ENCODE measurements around the gene RYR2.
A peak's percentile ranks its signal among the peaks of the same experiment; 100 is the strongest.

RYR2 gene

DNA sequence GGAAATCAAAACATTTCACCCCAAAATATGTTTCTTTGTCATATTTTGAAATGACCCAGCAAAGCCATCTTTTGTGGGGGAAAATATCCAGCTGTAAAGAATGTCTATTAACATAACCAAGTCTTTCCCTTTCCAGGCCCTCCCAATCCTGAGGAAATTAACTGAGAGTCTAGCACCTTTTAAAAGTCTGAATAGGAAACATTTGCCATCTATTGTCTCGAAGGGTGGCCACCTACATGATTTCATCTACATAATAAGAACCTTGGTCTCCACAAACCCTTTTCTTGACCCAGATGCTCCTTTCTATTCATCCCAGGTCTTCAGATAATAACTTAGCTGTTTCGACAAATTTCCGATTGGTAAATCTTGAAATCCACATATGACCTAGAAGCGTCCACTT lies 32.4 kb upstream of the RYR2 start:
- H3K9ac ChIP-seq (ENCODE audit: low read length in 2 of 2) = no peak overlapping the region
- H3K36me3 ChIP-seq (ENCODE audit: control insufficient read depth in 2 of 2, insufficient read depth in 2 of 2, low read length in 2 of 2) = no peaks in the 10 kb centered on the region
- peaks cover 25% of the 10 kb centered on the region for H3K4me1 ChIP-seq (ENCODE audit: control insufficient read depth, insufficient read depth, low read length)
- H3K4me3 ChIP-seq (ENCODE audit: low read length in 2 of 2) = no peak overlapping the region
- no peaks in the 10 kb centered on the region for H3K27me3 ChIP-seq (ENCODE audit: control insufficient read depth in 1 of 2, insufficient read depth in 2 of 2, low read length in 2 of 2)
- H3K9me3 ChIP-seq (ENCODE audit: control insufficient read depth in 2 of 2, low read length in 2 of 2) = no peaks in the 10 kb centered on the region
- no peak overlapping the region for H3K27ac ChIP-seq (ENCODE audit: low read length)

DNA sequence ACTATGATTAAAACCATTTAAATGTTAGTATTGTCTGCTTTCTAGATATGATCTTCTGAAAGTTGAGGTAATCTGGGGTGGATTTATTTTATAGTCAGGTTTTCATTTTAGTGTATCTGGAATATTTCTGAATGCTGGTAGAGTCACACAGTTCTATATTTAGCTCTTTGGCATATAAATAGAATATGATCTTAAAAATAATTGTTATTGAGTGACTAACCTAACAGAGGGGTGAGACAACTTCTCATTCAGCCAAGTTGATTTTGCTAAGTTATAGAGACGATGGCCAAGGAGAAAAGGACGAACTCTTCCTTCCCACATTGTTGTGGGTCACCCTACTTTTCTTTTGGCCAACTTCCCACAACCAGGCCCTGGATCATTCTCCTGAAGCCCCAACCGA lies 30.6 kb upstream of the RYR2 start:
- Histone ChIP-seq H3K27me3 (ENCODE audit: control insufficient read depth in 1 of 2, insufficient read depth in 2 of 2, low read length in 2 of 2) (no peaks in the 10 kb centered on the region), H3K27ac (ENCODE audit: low read length) (peak overlapping the region; percentile 91), H3K4me3 (ENCODE audit: low read length in 2 of 2) (no peak overlapping the region), H3K36me3 (ENCODE audit: control insufficient read depth in 2 of 2, insufficient read depth in 2 of 2, low read length in 2 of 2) (no peaks in the 10 kb centered on the region), H3K9ac (ENCODE audit: low read length in 2 of 2) (no peak overlapping the region), H3K9me3 (ENCODE audit: control insufficient read depth in 2 of 2, low read length in 2 of 2) (no peaks in the 10 kb centered on the region), H3K4me1 (ENCODE audit: control insufficient read depth, insufficient read depth, low read length) (peaks cover 25% of the 10 kb centered on the region)

DNA sequence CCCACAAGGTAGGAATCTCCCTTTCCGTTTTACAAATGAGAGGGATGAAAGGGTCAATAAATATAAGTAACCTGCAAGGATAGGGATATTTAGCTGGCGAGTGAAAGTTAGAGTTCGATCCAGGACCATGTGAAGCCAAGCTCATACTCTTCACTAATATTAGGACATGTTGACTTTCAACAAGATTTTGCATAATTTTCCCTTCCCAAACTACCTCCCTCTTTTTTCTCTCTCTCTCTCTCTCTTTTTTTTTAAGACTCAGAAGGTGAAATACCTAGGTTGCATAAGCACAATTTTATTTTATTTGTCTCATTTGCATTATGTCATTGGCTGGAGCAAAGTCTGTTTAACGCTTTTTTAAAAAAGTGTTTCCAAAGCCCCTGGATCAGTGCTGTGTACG lies 29.6 kb upstream of the RYR2 start:
- no peaks in the 10 kb centered on the region for H3K27me3 ChIP-seq (ENCODE audit: control insufficient read depth in 1 of 2, insufficient read depth in 2 of 2, low read length in 2 of 2)
- H3K4me1 ChIP-seq (ENCODE audit: control insufficient read depth, insufficient read depth, low read length) = peaks cover 25% of the 10 kb centered on the region
- no peaks in the 10 kb centered on the region for H3K36me3 ChIP-seq (ENCODE audit: control insufficient read depth in 2 of 2, insufficient read depth in 2 of 2, low read length in 2 of 2)
- peak overlapping the region in 1 of 2 donors; percentile 21 for H3K9ac ChIP-seq (ENCODE audit: low read length in 2 of 2)
- peak overlapping the region in 1 of 2 donors; percentile 22 for H3K4me3 ChIP-seq (ENCODE audit: low read length in 2 of 2)
- H3K9me3 ChIP-seq (ENCODE audit: control insufficient read depth in 2 of 2, low read length in 2 of 2) = no peaks in the 10 kb centered on the region
- peak overlapping the region; percentile 91 for H3K27ac ChIP-seq (ENCODE audit: low read length)

DNA sequence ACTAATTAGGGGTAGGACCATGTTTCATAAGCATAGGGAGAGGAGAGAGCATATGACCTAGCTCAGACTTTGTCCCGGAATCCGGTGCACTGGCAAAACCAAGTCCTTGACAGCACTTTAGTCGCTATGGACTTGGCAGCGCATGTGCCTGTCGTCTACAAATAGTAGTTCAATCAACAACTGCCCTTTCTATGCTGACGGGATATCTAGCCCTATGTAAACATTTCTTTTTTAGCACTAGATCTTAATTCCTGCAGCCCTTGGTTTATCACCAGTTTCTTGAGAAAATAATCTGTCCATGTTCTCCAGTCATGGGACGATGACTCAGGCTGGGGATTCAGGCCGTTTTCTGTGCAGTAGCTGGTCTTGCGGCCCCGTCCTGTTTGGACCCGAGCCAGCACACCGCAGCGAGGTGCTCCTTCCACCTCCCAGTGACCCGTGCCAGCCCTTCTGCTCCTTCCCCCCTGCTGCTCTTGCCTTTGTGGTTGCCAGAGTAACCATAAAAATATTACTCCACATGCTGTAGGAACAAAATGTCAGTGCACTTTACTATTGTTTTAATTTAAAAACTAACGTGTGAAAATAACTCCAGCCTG lies 29.1 kb upstream of the RYR2 start:
- peak overlapping the region; percentile 91 for H3K27ac ChIP-seq (ENCODE audit: low read length)
- peak overlapping the region; percentile 35 to 60 for H3K4me3 ChIP-seq (ENCODE audit: low read length in 2 of 2)

DNA sequence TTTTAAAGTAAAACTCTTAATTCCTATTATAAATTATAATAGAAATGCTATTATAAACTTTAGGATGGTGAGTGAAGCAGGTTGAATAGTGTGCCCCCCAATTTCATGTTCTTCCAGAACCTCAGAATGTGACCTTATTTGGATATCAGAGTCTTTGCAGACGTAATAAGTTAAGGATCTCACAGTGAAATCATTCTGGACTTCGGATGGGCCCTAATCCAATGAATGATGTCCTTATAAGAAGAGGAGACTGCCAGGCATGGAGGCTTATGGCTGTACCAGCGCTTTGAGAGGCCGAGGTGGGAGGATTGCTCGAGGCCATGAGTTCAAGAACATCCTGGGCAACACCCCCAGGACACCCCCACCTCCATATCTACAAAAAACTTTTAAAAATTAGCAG lies 28.4 kb upstream of the RYR2 start:
- H3K9me3 ChIP-seq (ENCODE audit: control insufficient read depth in 2 of 2, low read length in 2 of 2) = no peaks in the 10 kb centered on the region
- peak overlapping the region; percentile 91 for H3K27ac ChIP-seq (ENCODE audit: low read length)
- H3K4me3 ChIP-seq (ENCODE audit: low read length in 2 of 2) = peak overlapping the region in 1 of 2 donors; percentile 60

More for the DNA sequence above, 29.1 kb upstream of the RYR2 start:
- H3K9me3 ChIP-seq (ENCODE audit: control insufficient read depth in 2 of 2, low read length in 2 of 2) = no peaks in the 10 kb centered on the region
- H3K9ac ChIP-seq (ENCODE audit: low read length in 2 of 2) = peak overlapping the region; percentile 56 to 66
- H3K27me3 ChIP-seq (ENCODE audit: control insufficient read depth in 1 of 2, insufficient read depth in 2 of 2, low read length in 2 of 2) = no peaks in the 10 kb centered on the region
- no peaks in the 10 kb centered on the region for H3K36me3 ChIP-seq (ENCODE audit: control insufficient read depth in 2 of 2, insufficient read depth in 2 of 2, low read length in 2 of 2)
- peaks cover 25% of the 10 kb centered on the region for H3K4me1 ChIP-seq (ENCODE audit: control insufficient read depth, insufficient read depth, low read length)

DNA sequence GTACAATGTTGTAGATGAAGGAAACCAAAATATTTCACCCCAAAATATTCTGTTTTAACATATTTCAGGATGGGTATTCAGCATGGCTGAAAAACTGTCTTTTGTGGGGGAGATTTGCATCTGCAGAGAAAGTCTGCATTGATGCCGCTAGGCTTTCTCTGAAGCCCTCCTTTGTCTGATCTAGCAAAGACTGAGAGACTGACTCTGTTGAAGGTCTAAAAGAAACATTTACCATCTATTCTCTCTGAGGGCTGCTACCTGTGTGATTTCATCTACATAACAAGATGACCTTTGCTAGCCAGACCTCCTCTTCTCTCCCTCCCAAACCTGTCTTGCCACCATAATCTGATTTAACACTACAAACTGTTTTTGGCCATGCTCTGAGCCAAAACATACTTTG lies 25.4 kb upstream of the RYR2 start:
- H3K9me3 ChIP-seq (ENCODE audit: control insufficient read depth in 2 of 2, low read length in 2 of 2) = no peaks in the 10 kb centered on the region
- peaks cover 19% of the 10 kb centered on the region for H3K4me1 ChIP-seq (ENCODE audit: control insufficient read depth, insufficient read depth, low read length)
- H3K4me3 ChIP-seq (ENCODE audit: low read length in 2 of 2) = no peak overlapping the region
- no peaks in the 10 kb centered on the region for H3K36me3 ChIP-seq (ENCODE audit: control insufficient read depth in 2 of 2, insufficient read depth in 2 of 2, low read length in 2 of 2)
- no peaks in the 10 kb centered on the region for H3K27me3 ChIP-seq (ENCODE audit: control insufficient read depth in 1 of 2, insufficient read depth in 2 of 2, low read length in 2 of 2)
- H3K9ac ChIP-seq (ENCODE audit: low read length in 2 of 2) = no peak overlapping the region
- H3K27ac ChIP-seq (ENCODE audit: low read length) = no peak overlapping the region

More for the DNA sequence above, 28.4 kb upstream of the RYR2 start:
- no peak overlapping the region for H3K9ac ChIP-seq (ENCODE audit: low read length in 2 of 2)
- H3K4me1 ChIP-seq (ENCODE audit: control insufficient read depth, insufficient read depth, low read length) = peaks cover 25% of the 10 kb centered on the region
- H3K27me3 ChIP-seq (ENCODE audit: control insufficient read depth in 1 of 2, insufficient read depth in 2 of 2, low read length in 2 of 2) = no peaks in the 10 kb centered on the region
- H3K36me3 ChIP-seq (ENCODE audit: control insufficient read depth in 2 of 2, insufficient read depth in 2 of 2, low read length in 2 of 2) = no peaks in the 10 kb centered on the region

DNA sequence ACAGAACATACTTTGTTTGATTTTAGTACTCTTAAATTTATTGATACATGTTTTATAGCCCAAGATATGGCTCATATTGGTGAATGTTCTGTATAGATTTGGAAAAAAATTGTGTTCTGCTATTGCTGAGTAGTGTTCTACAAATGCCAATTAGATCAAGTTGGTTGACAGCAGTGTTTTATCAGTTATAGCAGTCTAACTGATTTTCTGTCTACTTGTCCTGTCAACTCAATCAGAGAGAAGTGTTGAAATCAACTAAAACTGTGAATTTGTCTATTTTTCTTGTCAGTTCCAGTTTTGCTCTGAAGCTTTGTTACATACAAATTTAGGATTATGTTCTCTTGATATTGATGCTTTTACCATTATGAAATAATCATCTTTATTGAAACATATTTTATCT lies 23.1 kb upstream of the RYR2 start:
- H3K27ac ChIP-seq (ENCODE audit: low read length) = no peak overlapping the region
- no peak overlapping the region for H3K4me3 ChIP-seq (ENCODE audit: low read length in 2 of 2)

DNA sequence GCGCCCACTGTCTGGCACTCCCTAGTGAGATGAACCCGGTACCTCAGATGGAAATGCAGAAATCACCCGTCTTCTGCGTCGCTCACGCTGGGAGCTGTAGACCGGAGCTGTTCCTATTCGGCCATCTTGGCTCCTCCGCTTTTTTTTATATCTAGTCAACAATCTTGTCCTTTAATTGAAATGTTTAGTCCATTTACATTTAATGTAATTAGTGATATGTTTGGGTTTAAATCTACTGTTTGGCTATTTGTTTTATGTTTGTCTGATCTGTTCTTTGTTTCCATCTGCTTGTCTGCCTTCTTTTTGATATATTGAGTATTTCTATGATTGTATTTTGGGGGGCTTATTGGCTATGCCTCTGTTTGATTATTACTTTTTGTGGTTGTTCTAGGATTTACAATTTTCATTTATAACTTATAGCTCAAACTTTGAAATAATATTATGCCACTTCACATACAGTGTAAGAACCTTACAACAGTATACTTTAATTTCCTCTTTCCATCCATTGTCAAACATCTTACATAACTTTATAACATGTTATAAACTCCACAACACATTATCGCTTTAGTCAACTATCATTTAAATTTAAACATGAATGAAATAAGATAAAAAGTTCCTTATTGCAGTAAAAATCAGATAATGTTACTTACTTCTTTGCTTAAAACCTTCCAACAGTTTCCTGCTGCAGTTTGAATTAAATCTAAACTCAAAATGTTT lies 16.5 kb upstream of the RYR2 start:
- Histone ChIP-seq H3K9me3 (ENCODE audit: control insufficient read depth in 2 of 2, low read length in 2 of 2) (no peaks in the 10 kb centered on the region), H3K9ac (ENCODE audit: low read length in 2 of 2) (no peak overlapping the region), H3K4me3 (ENCODE audit: low read length in 2 of 2) (no peak overlapping the region), H3K27me3 (ENCODE audit: control insufficient read depth in 1 of 2, insufficient read depth in 2 of 2, low read length in 2 of 2) (no peaks in the 10 kb centered on the region), H3K27ac (ENCODE audit: low read length) (no peak overlapping the region), H3K4me1 (ENCODE audit: control insufficient read depth, insufficient read depth, low read length) (no peaks in the 10 kb centered on the region), H3K36me3 (ENCODE audit: control insufficient read depth in 2 of 2, insufficient read depth in 2 of 2, low read length in 2 of 2) (no peaks in the 10 kb centered on the region)

More for the DNA sequence above, 23.1 kb upstream of the RYR2 start:
- no peak overlapping the region for H3K9ac ChIP-seq (ENCODE audit: low read length in 2 of 2)
- no peaks in the 10 kb centered on the region for H3K9me3 ChIP-seq (ENCODE audit: control insufficient read depth in 2 of 2, low read length in 2 of 2)
- peaks cover under 1% of the 10 kb centered on the region for H3K4me1 ChIP-seq (ENCODE audit: control insufficient read depth, insufficient read depth, low read length)
- no peaks in the 10 kb centered on the region for H3K27me3 ChIP-seq (ENCODE audit: control insufficient read depth in 1 of 2, insufficient read depth in 2 of 2, low read length in 2 of 2)
- H3K36me3 ChIP-seq (ENCODE audit: control insufficient read depth in 2 of 2, insufficient read depth in 2 of 2, low read length in 2 of 2) = no peaks in the 10 kb centered on the region

DNA sequence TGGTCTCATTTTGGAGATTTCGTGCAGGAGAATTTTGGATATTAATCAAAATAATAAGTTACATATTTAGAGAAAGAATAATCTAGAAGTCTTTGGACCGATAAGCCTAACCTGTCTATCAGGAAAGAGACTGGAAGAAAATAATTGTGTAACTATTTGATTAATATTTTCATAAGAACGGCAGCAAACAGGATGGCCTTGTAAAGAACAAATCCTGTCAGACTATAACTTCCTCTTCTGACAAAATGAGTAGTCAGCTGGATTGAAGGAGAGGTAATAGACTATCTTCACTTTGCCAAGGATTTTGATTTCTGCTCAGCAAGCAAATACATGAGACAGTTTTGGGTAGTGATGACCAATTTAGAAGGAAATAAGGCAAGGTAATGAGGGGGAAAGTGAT lies 12.7 kb upstream of the RYR2 start:
- no peaks in the 10 kb centered on the region for H3K9me3 ChIP-seq (ENCODE audit: control insufficient read depth in 2 of 2, low read length in 2 of 2)
- no peak overlapping the region for H3K27ac ChIP-seq (ENCODE audit: low read length)
- H3K4me3 ChIP-seq (ENCODE audit: low read length in 2 of 2) = no peak overlapping the region
- H3K4me1 ChIP-seq (ENCODE audit: control insufficient read depth, insufficient read depth, low read length) = no peaks in the 10 kb centered on the region
- no peaks in the 10 kb centered on the region for H3K36me3 ChIP-seq (ENCODE audit: control insufficient read depth in 2 of 2, insufficient read depth in 2 of 2, low read length in 2 of 2)
- no peaks in the 10 kb centered on the region for H3K27me3 ChIP-seq (ENCODE audit: control insufficient read depth in 1 of 2, insufficient read depth in 2 of 2, low read length in 2 of 2)
- no peak overlapping the region for H3K9ac ChIP-seq (ENCODE audit: low read length in 2 of 2)

DNA sequence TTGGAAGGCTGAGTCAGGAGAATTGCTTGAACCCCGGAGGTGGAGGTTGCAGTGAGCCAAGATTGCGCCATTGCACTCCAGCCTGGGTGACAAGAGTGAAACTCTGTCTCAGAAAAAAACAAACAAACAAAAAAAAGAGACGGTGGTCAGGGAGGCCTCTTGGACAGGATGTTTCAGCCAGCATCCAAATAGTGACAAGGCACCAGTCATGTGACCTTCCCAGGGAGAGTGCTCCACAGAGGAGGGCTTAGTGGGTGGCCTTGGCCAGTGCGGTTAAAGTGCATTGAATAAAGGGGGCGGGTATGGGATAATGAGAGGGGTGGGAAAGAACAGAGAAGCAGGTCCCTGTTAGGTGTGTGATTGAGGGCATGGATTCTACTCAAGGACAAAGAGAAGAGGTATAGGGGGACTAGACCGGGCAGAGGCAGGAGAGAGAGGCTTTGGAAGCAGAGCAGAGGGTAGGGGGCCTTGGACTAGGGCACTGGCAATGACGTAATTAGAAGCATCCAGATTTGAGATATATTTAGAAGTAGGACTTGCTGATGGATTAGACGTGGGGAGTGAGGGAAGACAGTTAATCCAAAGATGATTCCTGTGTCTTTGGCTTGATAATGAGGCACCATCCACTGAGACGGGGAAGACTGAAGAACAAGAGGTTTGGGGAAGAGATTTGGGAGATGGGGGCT lies 12.0 kb upstream of the RYR2 start:
- H3K36me3 ChIP-seq (ENCODE audit: control insufficient read depth in 2 of 2, insufficient read depth in 2 of 2, low read length in 2 of 2) = no peaks in the 10 kb centered on the region
- no peaks in the 10 kb centered on the region for H3K27me3 ChIP-seq (ENCODE audit: control insufficient read depth in 1 of 2, insufficient read depth in 2 of 2, low read length in 2 of 2)
- no peaks in the 10 kb centered on the region for H3K4me1 ChIP-seq (ENCODE audit: control insufficient read depth, insufficient read depth, low read length)
- no peak overlapping the region for H3K9ac ChIP-seq (ENCODE audit: low read length in 2 of 2)
- no peaks in the 10 kb centered on the region for H3K9me3 ChIP-seq (ENCODE audit: control insufficient read depth in 2 of 2, low read length in 2 of 2)
- no peak overlapping the region for H3K4me3 ChIP-seq (ENCODE audit: low read length in 2 of 2)
- no peak overlapping the region for H3K27ac ChIP-seq (ENCODE audit: low read length)

DNA sequence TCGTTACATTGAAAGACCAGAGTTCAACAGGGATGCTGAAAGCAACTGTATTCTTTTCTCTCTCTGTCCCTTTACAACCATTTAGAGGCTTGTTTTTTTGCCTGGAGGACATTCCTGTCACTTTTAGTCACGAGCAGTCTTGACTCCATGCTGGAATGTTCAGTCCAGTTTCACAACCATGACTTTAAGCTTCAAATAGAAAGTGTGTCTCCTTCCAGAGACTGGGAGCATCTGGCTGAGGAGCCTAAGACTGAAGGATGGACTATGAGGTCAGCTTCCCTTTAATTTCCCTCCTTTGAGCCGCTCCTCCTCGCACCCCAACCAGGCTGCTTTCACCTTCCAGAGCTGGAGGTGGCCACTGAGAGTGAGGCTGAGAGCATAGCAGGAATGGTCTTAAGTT lies 10.5 kb upstream of the RYR2 start:
- Histone ChIP-seq H3K9me3 (ENCODE audit: control insufficient read depth in 2 of 2, low read length in 2 of 2) (no peaks in the 10 kb centered on the region), H3K4me1 (ENCODE audit: control insufficient read depth, insufficient read depth, low read length) (no peaks in the 10 kb centered on the region), H3K4me3 (ENCODE audit: low read length in 2 of 2) (no peak overlapping the region), H3K27me3 (ENCODE audit: control insufficient read depth in 1 of 2, insufficient read depth in 2 of 2, low read length in 2 of 2) (no peaks in the 10 kb centered on the region), H3K27ac (ENCODE audit: low read length) (no peak overlapping the region), H3K36me3 (ENCODE audit: control insufficient read depth in 2 of 2, insufficient read depth in 2 of 2, low read length in 2 of 2) (no peaks in the 10 kb centered on the region), H3K9ac (ENCODE audit: low read length in 2 of 2) (no peak overlapping the region)
